Measurements from ENCODE around the gene RELL1.
A peak's percentile ranks its signal among the peaks of the same experiment; 100 is the strongest.

Gene RELL1

GRCh38 chr4:37686373-37687193, at the start of gene RELL1:
RELL1 (minus strand) TSS chr4:37686376; CDS start chr4:37686287, 89 bp downstream.
- TF ChIP-seq CTCF (IDR thresholded peaks at IDR 0.05; ENCODE audit: control extremely low read depth, extremely low read depth, low read depth, missing control alignments) = no peak
- ChIA-PET CTCF (interaction anchor here (0.6 to 1.4 kb wide), 5 partner anchors 9 to 97 kb away, joined by 3 to 4 read pairs (median 4); no protein-coding TSS in a partner anchor), POLR2A (interaction anchor here (0.6 to 0.7 kb wide), 4 partner anchors 52 to 1913 kb away, joined by 4 to 9 read pairs (median 7); no protein-coding TSS in a partner anchor)
- peak; percentile 98 for DNase-seq (ENCODE audit: extremely low spot score)

- no peak for TF ChIP-seq CTCF (IDR thresholded peaks at IDR 0.05; ENCODE audit: control extremely low read depth, extremely low read depth, low read depth, missing control alignments)
- POLR2A ChIA-PET = no interaction called here
- no peak for DNase-seq (ENCODE audit: extremely low spot score)
- CTCF ChIA-PET = no interaction called here
These were observed 49.4 kb upstream of the RELL1 start for GRCh38 chr4:37735578-37735977.

GRCh38 chr4:37734989-37735388, 48.8 kb upstream of the RELL1 start:
- POLR2A ChIA-PET = no interaction called here
- TF ChIP-seq CTCF (IDR thresholded peaks at IDR 0.05; ENCODE audit: control extremely low read depth, extremely low read depth, low read depth, missing control alignments) = no peak
- no peak for DNase-seq (ENCODE audit: extremely low spot score)
- CTCF ChIA-PET = no interaction called here

- CTCF ChIA-PET = interaction anchor here (0.6 to 1.6 kb wide), 7 partner anchors 9 to 71 kb away, joined by 3 to 4 read pairs (median 4); no protein-coding TSS in a partner anchor
- POLR2A ChIA-PET = no interaction called here
- DNase-seq (ENCODE audit: extremely low spot score) = no peak
- TF ChIP-seq CTCF (IDR thresholded peaks at IDR 0.05; ENCODE audit: control extremely low read depth, extremely low read depth, low read depth, missing control alignments) = no peak
These were observed 47.2 kb upstream of the RELL1 start for GRCh38 chr4:37733240-37733867.

- POLR2A ChIA-PET = no interaction called here
- CTCF ChIA-PET = interaction anchor here (0.6 to 1.6 kb wide), 7 partner anchors 9 to 71 kb away, joined by 3 to 4 read pairs (median 4); no protein-coding TSS in a partner anchor
- no peak for DNase-seq (ENCODE audit: extremely low spot score)
- no peak for TF ChIP-seq CTCF (IDR thresholded peaks at IDR 0.05; ENCODE audit: control extremely low read depth, extremely low read depth, low read depth, missing control alignments)
These were observed 46.5 kb upstream of the RELL1 start for GRCh38 chr4:37732526-37733186.

GRCh38 chr4:37729649-37730004, 43.5 kb upstream of the RELL1 start:
- no peak for TF ChIP-seq CTCF (IDR thresholded peaks at IDR 0.05; ENCODE audit: control extremely low read depth, extremely low read depth, low read depth, missing control alignments)
- no peak for DNase-seq (ENCODE audit: extremely low spot score)
- CTCF ChIA-PET = interaction anchor here (1.0 kb wide), 1 partner anchor 11 kb away, joined by 3 read pairs; no protein-coding TSS in a partner anchor
- POLR2A ChIA-PET = no interaction called here
